ENCODE data around the gene CTNND2.

CTNND2 gene

GRCh38 chr5:11602298-11602697 is 301.9 kb downstream of the CTNND2 start:
- no peaks in the 10 kb centered on the region for H3K36me3 ChIP-seq (ENCODE audit: control insufficient read depth, insufficient read depth, low read length)
- no peak overlapping the region for H3K4me3 ChIP-seq (ENCODE audit: extremely low read depth, insufficient read depth, low read length, poor library complexity, severe bottlenecking)
- no peaks in the 10 kb centered on the region for H3K9me3 ChIP-seq (ENCODE audit: control insufficient read depth, low read length)
- H3K27ac ChIP-seq (ENCODE audit: low read depth, low read length, severe bottlenecking) = no peak overlapping the region
- no peaks in the 10 kb centered on the region for H3K4me1 ChIP-seq (ENCODE audit: control insufficient read depth, insufficient read depth, low read length, poor library complexity, severe bottlenecking)
- WGBS, 2 experiments (ENCODE audit: insufficient coverage in 2 of 2) = 90 to 100% methylated on average over 1 to 2 of the region's 3 CpGs

GRCh38 chr5:11599499-11599898 is 304.7 kb downstream of the CTNND2 start:
- no peak overlapping the region for H3K4me3 ChIP-seq (ENCODE audit: extremely low read depth, insufficient read depth, low read length, poor library complexity, severe bottlenecking)
- H3K4me1 ChIP-seq (ENCODE audit: control insufficient read depth, insufficient read depth, low read length, poor library complexity, severe bottlenecking) = no peaks in the 10 kb centered on the region
- no peaks in the 10 kb centered on the region for H3K36me3 ChIP-seq (ENCODE audit: control insufficient read depth, insufficient read depth, low read length)
- H3K27ac ChIP-seq (ENCODE audit: low read depth, low read length, severe bottlenecking) = no peak overlapping the region
- WGBS, 2 experiments (ENCODE audit: insufficient coverage in 2 of 2) = 82 to 84% methylated on average over 3 to 4 of the region's 5 CpGs
- H3K9me3 ChIP-seq (ENCODE audit: control insufficient read depth, low read length) = no peaks in the 10 kb centered on the region

- no peaks in the 10 kb centered on the region for H3K36me3 ChIP-seq (ENCODE audit: control insufficient read depth, insufficient read depth, low read length)
Observed at GRCh38 chr5:11596657-11597071, 307.6 kb downstream of the CTNND2 start.

GRCh38 chr5:11596185-11596584 is 308.1 kb downstream of the CTNND2 start:
- H3K27ac ChIP-seq (ENCODE audit: low read depth, low read length, severe bottlenecking) = no peak overlapping the region
- WGBS, 2 experiments (ENCODE audit: insufficient coverage in 2 of 2) = no CpG with 5 or more reads among the region's 1 CpG
- H3K9me3 ChIP-seq (ENCODE audit: control insufficient read depth, low read length) = no peaks in the 10 kb centered on the region
- no peaks in the 10 kb centered on the region for H3K4me1 ChIP-seq (ENCODE audit: control insufficient read depth, insufficient read depth, low read length, poor library complexity, severe bottlenecking)
- H3K36me3 ChIP-seq (ENCODE audit: control insufficient read depth, insufficient read depth, low read length) = no peaks in the 10 kb centered on the region
- no peak overlapping the region for H3K4me3 ChIP-seq (ENCODE audit: extremely low read depth, insufficient read depth, low read length, poor library complexity, severe bottlenecking)

More at GRCh38 chr5:11596657-11597071, 307.6 kb downstream of the CTNND2 start:
- H3K4me3 ChIP-seq (ENCODE audit: extremely low read depth, insufficient read depth, low read length, poor library complexity, severe bottlenecking) = no peak overlapping the region
- WGBS, 2 experiments (ENCODE audit: insufficient coverage in 2 of 2) = 100% methylated on average over 3 of the region's 5 CpGs
- no peaks in the 10 kb centered on the region for H3K4me1 ChIP-seq (ENCODE audit: control insufficient read depth, insufficient read depth, low read length, poor library complexity, severe bottlenecking)
- H3K27ac ChIP-seq (ENCODE audit: low read depth, low read length, severe bottlenecking) = no peak overlapping the region
- no peaks in the 10 kb centered on the region for H3K9me3 ChIP-seq (ENCODE audit: control insufficient read depth, low read length)

- WGBS, 2 experiments (ENCODE audit: insufficient coverage in 2 of 2) = 63 to 78% methylated on average over 1 of the region's 3 CpGs
- Histone ChIP-seq H3K4me1 (ENCODE audit: control insufficient read depth, insufficient read depth, low read length, poor library complexity, severe bottlenecking) (no peaks in the 10 kb centered on the region), H3K27ac (ENCODE audit: low read depth, low read length, severe bottlenecking) (no peak overlapping the region), H3K9me3 (ENCODE audit: control insufficient read depth, low read length) (no peaks in the 10 kb centered on the region), H3K4me3 (ENCODE audit: extremely low read depth, insufficient read depth, low read length, poor library complexity, severe bottlenecking) (no peak overlapping the region), H3K36me3 (ENCODE audit: control insufficient read depth, insufficient read depth, low read length) (no peaks in the 10 kb centered on the region)
Observed at GRCh38 chr5:11595045-11595444, 309.2 kb downstream of the CTNND2 start.

GRCh38 chr5:11594021-11594420 is 310.2 kb downstream of the CTNND2 start:
- Histone ChIP-seq H3K4me3 (ENCODE audit: extremely low read depth, insufficient read depth, low read length, poor library complexity, severe bottlenecking) (no peak overlapping the region), H3K27ac (ENCODE audit: low read depth, low read length, severe bottlenecking) (no peak overlapping the region), H3K9me3 (ENCODE audit: control insufficient read depth, low read length) (no peaks in the 10 kb centered on the region), H3K36me3 (ENCODE audit: control insufficient read depth, insufficient read depth, low read length) (no peaks in the 10 kb centered on the region), H3K4me1 (ENCODE audit: control insufficient read depth, insufficient read depth, low read length, poor library complexity, severe bottlenecking) (no peaks in the 10 kb centered on the region)
- no CpG with 5 or more reads among the region's 2 CpGs for WGBS, 2 experiments (ENCODE audit: insufficient coverage in 2 of 2)

GRCh38 chr5:11590475-11590874 is 313.8 kb downstream of the CTNND2 start:
- Histone ChIP-seq H3K4me3 (ENCODE audit: extremely low read depth, insufficient read depth, low read length, poor library complexity, severe bottlenecking) (no peak overlapping the region), H3K36me3 (ENCODE audit: control insufficient read depth, insufficient read depth, low read length) (no peaks in the 10 kb centered on the region), H3K27ac (ENCODE audit: low read depth, low read length, severe bottlenecking) (no peak overlapping the region), H3K9me3 (ENCODE audit: control insufficient read depth, low read length) (no peaks in the 10 kb centered on the region), H3K4me1 (ENCODE audit: control insufficient read depth, insufficient read depth, low read length, poor library complexity, severe bottlenecking) (no peaks in the 10 kb centered on the region)
- WGBS, 2 experiments (ENCODE audit: insufficient coverage in 2 of 2) = 92 to 96% methylated on average over 4 to 6 of the region's 6 CpGs

GRCh38 chr5:11588803-11589202 is 315.4 kb downstream of the CTNND2 start:
- H3K27ac ChIP-seq (ENCODE audit: low read depth, low read length, severe bottlenecking) = peak overlapping the region; percentile 92
- H3K36me3 ChIP-seq (ENCODE audit: control insufficient read depth, insufficient read depth, low read length) = no peaks in the 10 kb centered on the region
- H3K9me3 ChIP-seq (ENCODE audit: control insufficient read depth, low read length) = no peaks in the 10 kb centered on the region
- WGBS, 2 experiments (ENCODE audit: insufficient coverage in 2 of 2) = 7 to 33% methylated on average over 1 to 3 of the region's 6 CpGs
- no peaks in the 10 kb centered on the region for H3K4me1 ChIP-seq (ENCODE audit: control insufficient read depth, insufficient read depth, low read length, poor library complexity, severe bottlenecking)
- no peak overlapping the region for H3K4me3 ChIP-seq (ENCODE audit: extremely low read depth, insufficient read depth, low read length, poor library complexity, severe bottlenecking)

- Histone ChIP-seq H3K4me3 (ENCODE audit: extremely low read depth, insufficient read depth, low read length, poor library complexity, severe bottlenecking) (no peak overlapping the region), H3K27ac (ENCODE audit: low read depth, low read length, severe bottlenecking) (no peak overlapping the region), H3K9me3 (ENCODE audit: control insufficient read depth, low read length) (no peaks in the 10 kb centered on the region), H3K36me3 (ENCODE audit: control insufficient read depth, insufficient read depth, low read length) (no peaks in the 10 kb centered on the region), H3K4me1 (ENCODE audit: control insufficient read depth, insufficient read depth, low read length, poor library complexity, severe bottlenecking) (no peaks in the 10 kb centered on the region)
- WGBS, 2 experiments (ENCODE audit: insufficient coverage in 2 of 2) = 40% methylated on average over 1 of the region's 6 CpGs; no CpG with 5 or more reads in 1 of the 2 experiments
Observed at GRCh38 chr5:11584017-11584416, 320.2 kb downstream of the CTNND2 start.

- no peak overlapping the region for H3K4me3 ChIP-seq (ENCODE audit: extremely low read depth, insufficient read depth, low read length, poor library complexity, severe bottlenecking)
- H3K27ac ChIP-seq (ENCODE audit: low read depth, low read length, severe bottlenecking) = no peak overlapping the region
- no peaks in the 10 kb centered on the region for H3K9me3 ChIP-seq (ENCODE audit: control insufficient read depth, low read length)
- 90 to 93% methylated on average over 2 of the region's 4 CpGs for WGBS, 2 experiments (ENCODE audit: insufficient coverage in 2 of 2)
- H3K36me3 ChIP-seq (ENCODE audit: control insufficient read depth, insufficient read depth, low read length) = no peaks in the 10 kb centered on the region
- H3K4me1 ChIP-seq (ENCODE audit: control insufficient read depth, insufficient read depth, low read length, poor library complexity, severe bottlenecking) = no peaks in the 10 kb centered on the region
Observed at GRCh38 chr5:11579351-11579750, 324.9 kb downstream of the CTNND2 start.

- Histone ChIP-seq H3K27ac (ENCODE audit: low read depth, low read length, severe bottlenecking) (no peak overlapping the region), H3K36me3 (ENCODE audit: control insufficient read depth, insufficient read depth, low read length) (no peaks in the 10 kb centered on the region), H3K4me1 (ENCODE audit: control insufficient read depth, insufficient read depth, low read length, poor library complexity, severe bottlenecking) (no peaks in the 10 kb centered on the region), H3K4me3 (ENCODE audit: extremely low read depth, insufficient read depth, low read length, poor library complexity, severe bottlenecking) (no peak overlapping the region), H3K9me3 (ENCODE audit: control insufficient read depth, low read length) (no peaks in the 10 kb centered on the region)
- 86 to 92% methylated on average over 2 of the region's 2 CpGs for WGBS, 2 experiments (ENCODE audit: insufficient coverage in 2 of 2)
Observed at GRCh38 chr5:11574787-11575186, 329.5 kb downstream of the CTNND2 start.

All from mesodermal cell (in vitro differentiated cells).